Neural crest cell (in vitro differentiated cells): ENCODE results near the gene GABRA6. TPM values are rescaled to one million over a fixed set of nuclear protein-coding genes. Genes with fewer than 3 reads are reported as not detected.
"Not testable (repeated sequence)": the region's sequence is repeated elsewhere in the genome, so short reads cannot be mapped to it uniquely, and the experiment has no call there.

Experiments used
- DNase-seq: peaks from one replicate; pipeline ENCODE4 v3.0.0; 2021; ENCODE audit warnings: low read depth, mixed read lengths, low spot score
- H3K27ac Mint-ChIP-seq: one replicate; pipeline ENCODE4 v1.8.0; 2021; ENCODE audit warnings: mild to moderate bottlenecking, mixed read lengths; ENCODE audit not compliant: unreplicated experiment
- H3K27me3 Mint-ChIP-seq: 2 replicates; pipeline ENCODE4 v1.8.0; 2021; ENCODE audit warnings: low read depth, mild to moderate bottlenecking, mixed read lengths
- H3K36me3 Mint-ChIP-seq: 2 replicates; pipeline ENCODE4 v1.8.0; 2021; ENCODE audit warnings: low read depth, mild to moderate bottlenecking, mixed read lengths
- H3K4me1 Mint-ChIP-seq: 2 replicates; pipeline ENCODE4 v1.8.0; 2021; ENCODE audit warnings: mixed read lengths
- H3K4me3 Mint-ChIP-seq: one replicate; pipeline ENCODE4 v1.8.0; 2021; ENCODE audit warnings: mild to moderate bottlenecking, mixed read lengths
- H3K9me3 Mint-ChIP-seq: 2 replicates; pipeline ENCODE4 v1.8.0; 2021; ENCODE audit warnings: mixed read lengths
- long read RNA-seq: library from polyadenylated mRNA; unstranded; transcript quantifications from one replicate; pipeline ENCODE4 v2.0.0, GENCODE V29; 2020
- total RNA-seq: library from RNA; stranded (reverse); gene quantifications from 2 replicates; pipeline ENCODE4 v1.2.1, GENCODE V29; 2021
- TF ChIP-seq, protein P1 (sequence below): fragments of 200-600 bp; sonication (generic); conservative IDR thresholded peaks from 2 replicates; pipeline ENCODE4 v1.5.0; 2021; ENCODE audit warnings: antibody characterized with exemption, mild to moderate bottlenecking

GABRA6 gene
- not detected in 2 replicates for total RNA-seq
- long read RNA-seq, result 0 reads

DNA sequence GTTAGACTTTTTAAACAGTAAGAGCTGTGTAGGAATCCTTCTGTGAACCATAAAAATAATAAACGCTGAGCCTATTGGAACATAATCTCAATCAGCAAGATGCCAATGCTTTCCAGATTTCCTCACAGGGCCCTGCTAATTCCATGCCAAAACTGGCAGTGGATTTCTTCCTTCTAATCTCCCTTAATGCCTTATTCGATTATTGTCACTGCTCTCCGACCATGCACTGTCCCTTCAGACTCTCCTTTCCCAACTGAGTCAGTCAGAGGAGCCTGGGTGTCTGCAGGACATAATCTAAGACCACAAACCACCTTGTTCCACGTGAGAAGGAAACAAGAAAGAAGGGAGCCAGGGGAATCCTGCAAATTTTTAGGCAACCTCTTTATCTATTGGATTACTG, at the start of gene GABRA6:
Gene GABRA6 (plus strand): TSS at position 261 of the 400 bp plus-strand sequence. CDS start 269 bp downstream, outside the sequence.
- Mint-ChIP-seq H3K4me3 (no peak within 1 kb of the TSS), H3K36me3 (no peaks in the 10 kb centered on the region), H3K27me3 (peaks cover 8% of the 10 kb centered on the region), H3K27ac (no peak within 1 kb of the TSS), H3K9me3 (no peaks in the 10 kb centered on the region), H3K4me1 (no peaks in the 10 kb centered on the region)
- DNase-seq, result no peak
- TF ChIP-seq, protein P1, sequence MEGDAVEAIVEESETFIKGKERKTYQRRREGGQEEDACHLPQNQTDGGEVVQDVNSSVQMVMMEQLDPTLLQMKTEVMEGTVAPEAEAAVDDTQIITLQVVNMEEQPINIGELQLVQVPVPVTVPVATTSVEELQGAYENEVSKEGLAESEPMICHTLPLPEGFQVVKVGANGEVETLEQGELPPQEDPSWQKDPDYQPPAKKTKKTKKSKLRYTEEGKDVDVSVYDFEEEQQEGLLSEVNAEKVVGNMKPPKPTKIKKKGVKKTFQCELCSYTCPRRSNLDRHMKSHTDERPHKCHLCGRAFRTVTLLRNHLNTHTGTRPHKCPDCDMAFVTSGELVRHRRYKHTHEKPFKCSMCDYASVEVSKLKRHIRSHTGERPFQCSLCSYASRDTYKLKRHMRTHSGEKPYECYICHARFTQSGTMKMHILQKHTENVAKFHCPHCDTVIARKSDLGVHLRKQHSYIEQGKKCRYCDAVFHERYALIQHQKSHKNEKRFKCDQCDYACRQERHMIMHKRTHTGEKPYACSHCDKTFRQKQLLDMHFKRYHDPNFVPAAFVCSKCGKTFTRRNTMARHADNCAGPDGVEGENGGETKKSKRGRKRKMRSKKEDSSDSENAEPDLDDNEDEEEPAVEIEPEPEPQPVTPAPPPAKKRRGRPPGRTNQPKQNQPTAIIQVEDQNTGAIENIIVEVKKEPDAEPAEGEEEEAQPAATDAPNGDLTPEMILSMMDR, result no peak

DNA sequence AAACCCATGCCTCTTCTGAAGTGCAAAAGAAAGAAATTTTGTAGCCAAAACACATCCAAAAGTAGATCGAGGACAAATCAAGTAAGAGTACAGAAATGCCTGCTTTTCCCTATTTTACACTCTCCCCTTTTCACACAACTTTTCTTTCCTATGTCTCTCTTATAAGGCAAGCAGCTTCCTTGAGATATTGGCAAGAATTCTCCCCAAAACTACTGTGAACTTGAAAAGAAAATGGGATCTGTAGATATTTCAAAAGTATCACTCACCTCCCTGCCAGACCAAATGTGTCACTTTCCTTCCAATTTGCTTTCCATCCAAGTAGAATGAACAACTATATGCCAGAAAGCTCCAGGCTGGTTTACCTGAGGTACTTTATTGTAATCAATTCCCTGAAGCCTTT, 47.9 kb upstream of the GABRA6 start:
- H3K4me3 Mint-ChIP-seq, result no peak overlapping the region
- H3K36me3 Mint-ChIP-seq, result no peaks in the 10 kb centered on the region
- H3K9me3 Mint-ChIP-seq, result no peaks in the 10 kb centered on the region
- TF ChIP-seq, protein P1, result no peak
- DNase-seq, result no peak
- H3K27ac Mint-ChIP-seq, result no peak overlapping the region
- no peaks in the 10 kb centered on the region for H3K4me1 Mint-ChIP-seq
- H3K27me3 Mint-ChIP-seq, result peaks cover 4% of the 10 kb centered on the region

DNA sequence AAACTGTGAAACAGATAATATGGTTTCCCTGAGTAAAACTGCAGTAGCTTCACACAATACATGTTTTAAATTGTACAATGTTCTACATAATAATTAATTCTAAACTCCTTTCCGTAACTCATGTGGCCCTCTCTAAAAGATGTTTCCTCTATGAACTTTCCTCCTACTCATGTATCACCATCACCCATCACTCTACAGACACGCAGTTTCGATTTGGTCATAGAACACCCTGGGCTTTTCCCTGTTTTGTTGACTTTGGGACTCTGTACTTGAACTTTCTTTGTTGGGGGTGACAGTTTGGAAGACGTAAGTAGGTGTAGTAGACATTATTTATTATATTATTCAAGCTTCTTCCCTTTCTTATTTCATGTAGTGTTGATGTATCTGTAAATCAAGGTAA, 44.1 kb upstream of the GABRA6 start:
- Mint-ChIP-seq H3K27ac (no peak overlapping the region), H3K27me3 (peaks cover 4% of the 10 kb centered on the region), H3K36me3 (no peaks in the 10 kb centered on the region), H3K4me1 (no peaks in the 10 kb centered on the region), H3K9me3 (no peaks in the 10 kb centered on the region), H3K4me3 (no peak overlapping the region)
- DNase-seq, result no peak
- TF ChIP-seq, protein P1, result no peak

DNA sequence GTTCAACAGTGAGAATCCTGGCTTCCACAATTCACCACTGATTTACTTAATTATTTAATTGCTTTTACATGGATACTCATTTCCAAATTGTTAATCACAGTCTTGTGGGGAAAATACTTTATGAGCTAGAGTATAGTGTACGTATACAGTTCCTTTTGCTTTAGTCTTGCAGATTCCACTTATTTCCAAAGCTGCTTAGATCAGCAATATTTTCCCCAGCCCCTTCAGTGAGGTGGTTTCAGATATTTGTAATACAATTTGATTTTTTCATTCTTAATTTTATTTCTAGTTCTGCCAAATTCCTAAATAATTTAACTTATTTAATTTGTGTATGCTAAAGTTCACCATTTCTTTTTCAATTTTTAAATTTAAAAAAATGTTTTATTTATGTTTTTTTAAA, 40.3 kb upstream of the GABRA6 start:
- TF ChIP-seq, protein P1, result no peak
- Mint-ChIP-seq H3K36me3 (no peaks in the 10 kb centered on the region), H3K9me3 (no peaks in the 10 kb centered on the region), H3K27me3 (no peaks in the 10 kb centered on the region), H3K27ac (no peak overlapping the region), H3K4me3 (no peak overlapping the region), H3K4me1 (no peaks in the 10 kb centered on the region)
- no peak for DNase-seq

DNA sequence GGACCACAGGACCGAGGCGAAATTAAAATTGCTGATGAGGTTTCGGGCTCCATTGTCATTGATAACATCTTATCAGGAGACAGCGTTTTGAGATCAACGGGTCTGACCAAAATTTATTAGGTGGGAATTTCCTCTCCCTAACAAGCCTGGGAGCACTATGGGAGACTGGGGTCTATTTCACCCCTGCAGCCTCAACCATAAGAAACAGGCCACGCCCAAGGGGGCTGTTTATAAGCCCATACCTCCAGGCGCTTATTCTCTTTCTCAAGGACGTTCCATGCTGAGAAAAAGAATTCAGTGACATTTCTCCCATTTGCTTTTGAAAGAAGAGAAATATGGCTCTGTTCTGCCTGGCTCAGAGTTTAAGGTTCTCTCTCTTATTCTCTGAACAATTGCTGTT, 33.6 kb upstream of the GABRA6 start:
- DNase-seq, H3K27ac Mint-ChIP-seq, H3K4me3 Mint-ChIP-seq, H3K4me1 Mint-ChIP-seq, H3K27me3 Mint-ChIP-seq, H3K36me3 Mint-ChIP-seq: not testable (repeated sequence)
- peaks cover 11% of the 10 kb centered on the region for H3K9me3 Mint-ChIP-seq

DNA sequence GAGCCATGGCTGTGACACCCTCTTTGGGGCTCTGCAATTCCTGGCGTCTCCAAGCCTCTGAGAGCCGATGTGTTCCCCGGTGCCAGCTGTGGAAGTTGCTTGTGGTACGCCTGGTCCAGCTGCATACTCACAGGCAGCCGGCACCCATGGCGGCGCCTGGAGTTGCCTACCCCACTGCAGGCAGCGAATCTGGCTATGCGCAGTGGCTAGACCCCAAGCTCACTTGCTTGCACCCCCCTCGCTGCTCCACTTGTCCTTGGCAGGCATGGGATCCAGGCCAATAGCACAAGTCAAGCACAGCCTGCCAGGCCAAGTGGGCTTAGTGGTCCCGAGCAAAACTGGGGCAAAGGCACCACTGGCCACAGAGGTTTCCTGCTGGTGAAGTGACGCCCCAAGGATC, 24.7 kb upstream of the GABRA6 start:
- H3K4me3 Mint-ChIP-seq, result no peak overlapping the region
- H3K36me3 Mint-ChIP-seq, result no peaks in the 10 kb centered on the region
- TF ChIP-seq, protein P1, result no peak
- peaks cover 4% of the 10 kb centered on the region for H3K27me3 Mint-ChIP-seq
- peaks cover 3% of the 10 kb centered on the region for H3K9me3 Mint-ChIP-seq
- H3K4me1 Mint-ChIP-seq, result no peaks in the 10 kb centered on the region
- DNase-seq, result no peak
- H3K27ac Mint-ChIP-seq, result no peak overlapping the region
